Measurements from ENCODE around the gene HIRA.
"Not testable (repeated sequence)": the region's sequence is repeated elsewhere in the genome, so short reads cannot be mapped to it uniquely, and the experiment has no call there.

Gene HIRA

DNA sequence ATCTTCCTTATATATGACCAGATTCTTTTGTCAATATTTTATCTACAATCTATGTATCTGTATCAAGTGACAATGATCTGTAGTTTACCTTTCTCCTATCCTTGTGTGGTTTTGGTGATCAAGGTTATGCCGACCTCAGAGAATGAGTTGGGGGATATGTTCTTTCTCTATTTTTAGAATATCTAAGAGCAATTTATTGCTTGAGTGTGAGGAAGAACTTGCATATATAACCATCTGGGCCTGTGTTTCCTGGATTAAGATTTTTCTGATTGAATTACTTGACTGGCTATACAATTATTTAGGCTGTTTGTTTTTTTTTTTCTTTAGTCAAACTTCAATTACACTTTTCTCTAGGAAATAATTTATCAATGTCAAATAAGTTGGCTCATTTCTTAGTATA, 30.0 kb upstream of the HIRA start:
- no peak for DNase-seq

DNA sequence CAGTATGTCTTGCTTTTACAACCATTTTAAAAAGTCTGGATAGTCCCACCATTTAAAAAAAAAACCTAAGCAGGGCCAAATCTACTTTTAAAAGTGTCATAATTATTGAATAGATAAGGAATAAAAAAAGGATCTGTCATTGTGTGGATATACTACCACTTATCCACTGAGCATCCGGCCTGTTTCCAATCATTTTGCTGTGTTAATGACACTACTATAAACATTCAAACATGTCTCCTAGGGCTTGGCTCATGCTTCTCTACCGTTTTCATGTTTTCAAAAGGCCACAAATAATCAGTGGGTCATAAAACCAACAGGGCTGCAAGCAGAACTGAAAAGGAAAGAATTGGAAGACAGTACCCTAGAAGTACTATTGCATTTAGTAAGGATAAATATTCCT, 28.5 kb upstream of the HIRA start:
- no peak for DNase-seq

DNA sequence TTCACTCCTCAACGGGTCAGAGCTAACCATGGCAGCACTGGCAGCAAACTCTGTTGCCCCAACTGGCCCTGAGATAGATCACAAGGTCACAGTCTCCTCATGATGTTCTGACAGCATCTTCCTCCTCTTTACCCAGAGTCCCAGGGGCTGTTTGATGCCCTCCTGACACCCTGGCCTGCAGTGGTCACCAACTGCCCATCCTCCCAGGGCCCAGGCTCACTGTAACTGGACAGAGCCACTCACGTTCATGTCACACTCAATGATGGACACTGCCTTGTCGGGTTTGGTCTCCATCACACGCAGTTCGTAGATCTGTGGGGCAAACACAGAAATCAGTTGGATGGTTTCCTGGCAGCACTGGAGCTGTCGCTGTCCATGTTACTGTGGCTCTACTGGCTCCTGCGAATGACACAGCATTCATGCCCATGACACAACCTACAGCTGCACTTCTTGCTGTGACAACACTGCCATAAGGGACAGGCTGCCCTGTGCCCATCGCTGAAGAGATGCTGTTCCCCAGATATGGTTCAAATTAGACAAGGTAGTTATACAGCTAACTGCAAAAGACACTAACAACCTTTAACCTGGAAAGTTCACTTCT, 26.4 kb upstream of the HIRA start:
- DNase-seq = no peak

DNA sequence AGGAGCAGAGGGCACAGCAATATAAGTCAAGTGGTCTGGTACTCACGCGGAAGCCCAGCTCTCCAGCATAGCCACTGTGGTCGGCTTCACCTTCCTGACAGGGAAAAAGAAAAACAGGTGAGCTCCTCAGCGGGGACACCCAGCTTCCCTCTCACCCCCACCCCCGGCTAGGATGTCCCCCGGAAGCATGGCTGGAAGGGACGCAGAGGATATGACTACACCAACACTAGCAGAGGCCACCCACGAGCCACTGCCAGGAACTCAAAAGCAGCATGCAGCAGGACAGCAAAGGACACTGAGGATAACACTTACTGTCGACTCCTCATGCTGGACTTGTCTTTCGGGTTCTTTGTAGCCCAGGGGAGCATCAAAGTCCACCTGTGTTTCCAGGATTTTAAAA, 25.0 kb upstream of the HIRA start:
- DNase-seq = no peak

DNA sequence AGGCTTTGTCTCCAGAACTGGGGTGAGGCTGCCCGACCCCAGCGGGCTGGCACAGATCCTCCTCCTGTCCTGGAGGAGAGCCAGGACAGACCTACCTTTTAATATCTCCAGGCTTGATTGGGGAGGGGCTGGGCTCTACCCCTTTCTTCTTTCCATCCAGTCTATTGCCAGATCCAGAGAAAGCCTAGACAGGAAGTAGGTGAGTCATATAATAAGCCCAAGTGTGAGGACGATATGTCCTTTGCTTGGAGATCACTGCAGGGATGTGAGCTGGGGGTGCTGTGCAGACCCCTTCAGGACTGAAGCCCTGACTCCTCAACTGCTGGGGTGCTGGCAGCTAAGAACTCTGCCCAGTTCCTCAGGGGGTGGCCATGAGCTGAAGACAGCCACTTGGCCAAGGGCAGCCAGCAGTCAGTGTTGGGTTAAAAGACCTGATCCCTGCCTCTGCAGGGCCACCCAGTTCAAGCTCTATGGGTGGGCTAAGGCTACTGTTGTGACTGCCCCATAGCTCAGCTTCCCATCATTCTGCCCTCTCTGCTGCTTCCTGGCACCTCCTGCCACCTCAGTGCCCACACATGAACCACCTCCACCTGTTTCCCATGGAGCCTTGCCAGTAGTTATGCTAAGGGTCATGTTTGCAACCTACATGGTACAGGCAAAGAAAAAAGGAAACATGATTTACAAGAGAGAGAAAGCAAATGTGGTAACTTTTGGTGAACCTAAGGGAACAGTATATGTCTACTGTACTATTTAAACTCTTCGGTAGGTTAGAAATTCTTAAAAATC, 24.2 kb upstream of the HIRA start:
- DNase-seq = no peak

DNA sequence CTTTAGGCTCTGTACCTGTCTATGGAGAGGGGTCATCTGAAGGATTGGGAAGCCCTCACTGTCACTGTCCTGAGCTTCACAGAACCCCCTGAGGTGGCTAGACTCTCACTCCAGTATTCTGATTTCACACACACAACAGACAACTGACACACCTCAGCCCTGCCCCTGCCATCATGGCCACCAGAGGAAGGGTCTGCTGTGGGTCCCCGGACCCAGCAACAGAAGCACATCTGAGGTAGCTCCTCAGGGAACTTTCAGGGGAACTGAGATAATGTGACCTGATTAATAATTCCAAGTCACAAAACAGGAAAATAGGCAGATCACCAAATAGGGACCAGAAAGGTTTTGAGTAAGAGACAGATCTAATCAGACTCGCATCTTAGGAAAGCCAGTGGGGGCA, 23.5 kb upstream of the HIRA start:
- no peak for DNase-seq

DNA sequence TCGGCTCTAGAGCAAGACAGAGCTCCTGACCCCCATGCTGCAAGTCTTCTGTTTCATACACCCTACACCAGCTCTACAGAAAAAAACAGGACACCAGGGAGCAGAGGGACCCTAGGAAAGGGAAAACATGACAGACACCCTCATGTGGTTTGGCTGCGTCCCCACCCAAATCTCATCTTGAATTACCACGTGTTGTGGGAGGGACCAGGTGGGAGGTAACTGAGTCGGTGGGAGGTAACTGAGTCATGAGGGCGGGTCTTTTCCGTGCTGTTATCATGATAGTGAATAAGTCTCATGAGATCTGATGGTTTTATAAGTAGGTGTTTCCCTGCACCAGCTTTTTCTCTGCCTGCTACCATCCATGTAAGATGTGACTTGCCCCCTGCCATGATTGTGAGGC, 22.6 kb upstream of the HIRA start:
- no peak for DNase-seq

DNA sequence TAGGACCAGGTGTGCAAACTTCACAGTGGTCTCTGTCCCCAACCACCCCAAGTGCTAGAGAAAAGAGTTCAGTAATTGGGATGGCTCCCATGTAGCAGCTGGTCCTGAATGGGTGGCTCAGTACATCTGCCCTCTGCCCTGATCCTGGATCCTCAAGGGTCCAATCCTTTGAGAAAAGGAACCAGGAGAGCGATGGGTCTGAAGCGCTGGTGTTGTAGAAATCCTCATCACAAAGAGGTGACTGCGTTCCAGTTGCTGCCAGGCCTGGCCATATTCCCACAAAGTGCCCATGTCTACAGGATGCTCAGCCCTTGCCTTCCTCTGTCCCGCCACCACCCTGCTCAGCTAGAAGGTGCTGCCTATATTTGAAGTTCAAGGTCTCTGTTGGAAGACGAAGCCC, 22.2 kb upstream of the HIRA start:
- DNase-seq = no peak

DNA sequence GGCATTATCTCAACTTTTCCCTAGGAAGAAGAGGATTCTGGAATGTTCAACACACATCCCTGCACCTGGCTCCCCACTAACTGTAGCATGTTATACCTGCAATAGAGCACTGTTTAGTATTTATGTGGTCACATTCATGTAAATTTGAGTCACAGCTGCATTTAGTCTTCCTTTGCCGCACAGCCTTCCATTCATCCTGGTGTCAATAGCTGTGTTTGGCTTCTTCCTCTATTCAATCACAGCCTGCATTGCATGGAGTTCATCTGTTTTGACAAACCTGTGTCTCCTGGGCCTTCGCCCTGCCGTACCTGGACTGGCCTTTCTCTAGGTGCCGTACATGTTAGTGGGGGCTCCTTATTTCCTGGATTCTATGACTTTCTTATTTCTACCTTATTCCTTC, 20.0 kb upstream of the HIRA start:
- no peak for DNase-seq

DNA sequence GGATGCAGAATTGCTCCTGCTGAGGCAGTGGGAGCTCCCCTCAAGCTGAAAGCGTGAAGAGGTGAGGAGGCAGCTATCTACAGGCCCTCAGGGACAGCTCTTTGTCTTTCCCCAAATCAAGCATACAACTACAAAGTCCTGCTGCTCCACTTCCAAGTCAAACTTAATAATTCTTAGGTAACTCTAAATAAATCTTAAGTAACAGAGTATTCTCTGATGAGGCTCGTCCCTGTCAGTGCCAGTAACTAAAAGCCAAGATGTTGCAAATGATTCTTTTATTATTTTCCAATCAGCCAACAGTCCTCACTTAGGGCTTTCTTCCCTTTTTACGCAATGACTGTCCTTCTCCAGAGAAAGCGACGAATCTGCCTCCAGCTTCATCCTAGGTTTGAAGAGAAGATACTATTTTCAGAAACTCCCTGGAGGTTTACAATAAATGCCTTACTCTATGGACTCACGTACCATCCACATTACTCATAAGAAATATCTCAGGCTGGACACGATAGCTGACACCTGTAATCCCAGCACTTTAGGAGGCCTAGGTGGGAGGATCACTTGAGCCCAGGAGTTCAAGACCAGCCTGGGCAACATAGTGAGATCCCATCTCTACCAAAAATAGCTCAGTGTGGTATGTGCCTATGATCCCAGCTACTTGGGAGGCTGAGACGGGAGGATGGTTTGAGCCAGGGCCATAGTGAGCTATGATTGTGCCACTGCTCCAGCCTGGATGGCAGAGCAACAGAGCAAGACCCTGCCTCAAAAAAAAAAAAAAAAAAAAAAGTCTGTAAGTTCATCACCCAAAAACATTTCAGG, 19.0 kb upstream of the HIRA start:
- DNase-seq = no peak

DNA sequence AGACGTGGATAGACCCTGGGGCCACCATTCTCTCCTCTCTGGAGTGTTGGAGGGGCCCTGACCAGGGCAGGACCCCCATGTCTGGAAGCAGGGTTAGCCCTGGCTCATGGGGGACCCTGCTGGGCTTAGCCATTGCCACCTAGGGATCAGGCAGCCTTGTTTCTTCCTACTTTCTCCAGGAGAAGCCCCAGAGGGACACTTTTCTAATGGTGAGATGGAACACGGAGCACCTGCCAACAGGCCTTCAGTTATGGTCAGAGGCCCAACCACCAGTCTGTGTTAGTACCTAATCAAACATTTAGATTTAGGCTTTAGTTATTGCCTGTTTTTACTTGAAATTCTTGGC, 17.9 kb upstream of the HIRA start:
- DNase-seq = no peak

DNA sequence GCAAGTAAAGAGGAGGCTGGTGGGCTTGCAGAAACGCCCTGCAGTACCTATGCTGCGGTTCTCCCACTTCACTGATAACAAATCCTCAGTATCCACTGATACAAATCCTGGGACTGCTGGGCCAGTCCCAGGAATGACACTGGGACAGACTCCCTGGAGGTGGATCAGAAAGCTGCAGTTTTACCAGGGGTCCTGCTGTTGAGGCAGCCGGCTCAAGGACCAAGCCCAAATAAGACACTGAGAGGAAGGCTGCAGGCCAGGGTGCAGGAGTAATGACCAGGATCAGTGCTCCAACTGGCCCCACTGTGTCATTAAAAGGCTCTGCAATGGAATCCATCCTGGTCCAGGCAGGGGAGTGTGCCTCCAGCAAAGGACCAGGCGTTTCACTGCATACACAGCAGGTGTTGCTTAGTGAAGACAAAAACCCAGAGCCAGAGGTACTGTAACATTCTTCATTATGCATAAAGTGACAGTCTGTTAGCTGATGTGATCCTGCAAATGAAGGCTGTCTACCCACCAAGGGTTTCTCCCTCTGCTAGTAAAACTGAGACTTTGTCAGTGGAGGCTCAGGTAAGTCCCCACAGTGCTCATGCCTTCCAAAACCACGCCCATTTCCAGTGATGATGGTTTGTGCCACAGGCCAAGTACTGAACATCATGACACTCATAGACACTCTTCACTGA, 17.3 kb upstream of the HIRA start:
- DNase-seq = no peak

DNA sequence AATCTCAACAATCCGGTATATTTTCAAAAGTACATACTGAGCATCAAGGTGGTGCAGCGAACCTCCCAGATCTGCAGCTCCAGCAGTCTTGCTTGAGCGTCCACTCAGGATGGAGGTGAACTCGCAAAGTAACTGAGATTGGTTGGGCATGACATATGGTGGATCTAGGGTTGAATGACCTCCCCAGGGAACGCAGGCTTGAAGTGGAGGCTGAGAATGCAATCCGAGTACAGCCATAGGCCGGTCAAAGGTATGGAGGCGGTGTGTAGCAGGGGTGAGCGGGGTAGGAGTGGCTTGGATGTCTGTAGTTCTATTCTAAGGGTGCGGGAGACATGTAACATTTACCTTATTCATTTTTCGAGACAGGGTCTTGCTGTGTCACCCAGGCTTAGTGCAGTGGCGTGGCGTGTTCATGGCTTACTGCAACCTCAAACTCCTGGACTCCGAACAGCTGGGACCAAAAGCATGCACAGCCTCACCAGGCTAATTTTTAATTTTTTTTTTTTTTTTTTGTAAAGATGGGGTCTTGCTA, 16.6 kb upstream of the HIRA start:
- DNase-seq = peak; percentile 58

DNA sequence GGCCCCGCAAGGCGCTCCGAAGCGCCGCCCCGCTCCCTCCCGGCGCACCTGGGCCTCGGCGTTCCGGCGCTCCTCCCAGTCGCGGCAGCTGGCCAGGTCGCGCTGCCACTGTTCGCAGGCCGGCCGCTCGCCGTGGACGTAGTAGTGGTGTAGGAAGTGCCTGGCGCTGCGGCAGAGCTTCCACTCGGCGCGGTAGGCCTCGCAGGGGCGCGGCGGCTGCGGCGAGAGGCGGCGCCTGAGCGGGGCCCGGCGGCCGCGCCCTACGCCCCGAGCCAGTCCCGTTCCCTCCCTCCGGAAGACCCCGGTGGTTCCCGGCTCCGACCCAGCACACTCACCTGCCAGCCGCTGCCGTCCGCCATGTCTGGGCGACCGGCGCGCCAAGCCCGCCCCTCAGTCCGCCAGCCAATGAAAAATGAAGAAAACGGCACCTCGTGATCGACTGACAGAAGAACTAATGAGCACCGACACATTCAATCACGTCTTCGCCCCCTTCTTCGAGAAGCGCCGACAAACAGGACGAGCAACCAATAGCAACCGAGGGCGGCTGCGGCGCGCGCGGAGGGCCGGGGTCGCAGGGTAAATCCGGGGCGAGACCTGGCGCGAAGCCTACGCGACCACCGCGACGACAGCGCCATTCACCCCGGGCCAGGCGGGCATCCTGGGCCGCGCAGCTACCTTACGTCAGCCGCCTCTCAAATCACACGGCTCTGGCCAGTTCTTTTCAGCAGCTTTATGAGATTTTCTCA, 16.0 kb upstream of the HIRA start, which contains the start of gene C22orf39:
C22orf39 (minus strand) TSS at position 382 of the 746 bp plus-strand sequence; CDS start at position 359, 23 bp downstream.
- peak; percentile 89 for DNase-seq

DNA sequence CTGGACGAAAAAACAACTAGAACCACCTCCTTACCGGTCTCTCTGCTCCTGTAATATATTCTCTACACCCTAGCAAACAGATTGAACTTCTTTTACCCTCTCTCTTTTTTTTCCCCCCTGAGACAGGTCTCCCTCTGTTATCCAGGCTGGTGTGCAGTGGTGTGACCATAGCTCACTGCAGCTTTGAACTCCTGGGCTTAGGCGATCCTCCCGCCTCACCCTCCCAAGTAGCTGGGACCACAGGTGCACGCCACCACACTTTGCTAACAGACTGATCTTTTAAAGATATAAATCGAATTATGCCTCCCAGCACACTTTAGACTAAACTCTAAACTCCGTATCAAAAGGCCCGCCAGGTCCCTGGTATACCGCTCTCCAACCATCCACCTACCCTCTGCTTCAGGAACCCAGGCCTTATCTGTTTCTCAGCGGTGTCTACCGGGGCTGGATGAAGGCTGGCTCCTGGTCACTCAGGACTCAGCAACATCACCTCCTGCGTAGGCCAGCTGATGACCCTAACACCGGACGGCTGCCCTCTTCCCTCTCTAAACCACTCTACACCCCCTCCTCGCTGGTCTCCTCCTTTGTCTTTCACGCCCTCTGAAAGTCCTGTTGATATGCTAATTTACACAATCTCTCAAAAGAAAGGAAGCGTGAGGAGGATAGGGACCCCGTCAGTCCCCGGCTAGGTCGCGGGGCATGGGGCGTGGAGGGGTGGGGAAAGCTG, 15.2 kb upstream of the HIRA start:
- no peak for DNase-seq

DNA sequence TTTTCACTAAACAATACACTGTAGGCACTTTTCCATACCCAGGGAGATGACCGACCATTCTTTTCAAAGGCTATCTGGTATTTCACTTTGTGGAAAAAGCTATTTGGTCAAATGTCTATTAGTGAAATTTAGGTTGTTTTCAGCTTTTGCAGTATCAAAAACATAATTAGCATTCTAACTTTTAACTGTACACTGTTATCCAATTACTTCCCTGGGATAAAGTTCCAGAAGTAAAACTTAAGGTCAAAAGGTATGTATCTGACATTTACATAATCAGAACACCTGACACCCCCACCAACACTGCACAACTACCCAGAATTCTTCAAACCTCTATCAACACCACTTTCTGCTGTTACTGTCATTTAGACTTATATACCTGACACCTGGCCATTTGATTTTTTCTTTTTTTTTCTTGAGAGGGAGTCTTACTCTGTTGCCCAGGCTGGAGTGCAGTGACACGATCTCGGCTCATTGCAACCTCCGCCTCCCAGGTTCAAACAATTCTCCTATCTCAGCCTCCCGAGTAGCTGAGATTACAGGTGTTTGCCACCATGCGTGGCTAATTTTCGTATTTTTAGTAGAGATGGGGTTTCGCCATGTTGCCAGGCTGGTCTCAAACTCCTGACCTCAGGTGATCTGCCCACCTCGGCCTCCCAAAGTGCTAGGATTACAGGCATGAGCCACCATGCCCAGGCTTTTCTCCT, 13.9 kb upstream of the HIRA start:
- not testable (repeated sequence) for DNase-seq

DNA sequence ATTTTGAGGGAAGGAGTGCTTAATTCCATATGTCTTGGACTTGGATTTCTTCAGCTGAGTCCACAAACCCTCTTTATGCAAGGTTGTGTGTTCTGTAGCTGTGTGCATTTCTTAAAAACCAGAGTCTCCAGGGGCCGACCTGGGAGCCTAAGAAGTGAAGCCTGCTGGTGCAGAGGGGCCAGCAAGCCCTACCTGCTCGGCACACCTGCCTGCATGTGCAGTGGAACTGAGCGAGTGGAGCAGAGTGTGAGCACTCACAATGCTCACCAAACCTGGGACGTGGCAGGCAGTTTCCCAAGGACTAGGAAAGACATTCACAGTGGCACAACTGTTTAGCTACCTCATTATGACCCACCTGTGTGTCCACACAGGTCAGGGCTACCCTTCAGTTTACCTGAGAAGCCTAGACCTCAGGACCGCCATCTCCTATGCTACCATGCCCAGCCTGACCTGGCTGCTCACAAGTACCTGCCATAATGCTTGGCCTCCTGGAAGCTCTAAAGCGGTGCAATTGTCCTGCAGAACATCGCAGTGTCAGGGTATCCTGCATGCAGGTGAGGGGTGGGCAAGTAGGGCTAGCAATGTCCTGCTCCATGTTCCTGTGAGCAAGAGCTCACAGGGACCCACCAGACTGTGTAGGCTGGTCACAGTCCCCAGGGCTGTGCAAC, 12.1 kb upstream of the HIRA start:
- DNase-seq = no peak

DNA sequence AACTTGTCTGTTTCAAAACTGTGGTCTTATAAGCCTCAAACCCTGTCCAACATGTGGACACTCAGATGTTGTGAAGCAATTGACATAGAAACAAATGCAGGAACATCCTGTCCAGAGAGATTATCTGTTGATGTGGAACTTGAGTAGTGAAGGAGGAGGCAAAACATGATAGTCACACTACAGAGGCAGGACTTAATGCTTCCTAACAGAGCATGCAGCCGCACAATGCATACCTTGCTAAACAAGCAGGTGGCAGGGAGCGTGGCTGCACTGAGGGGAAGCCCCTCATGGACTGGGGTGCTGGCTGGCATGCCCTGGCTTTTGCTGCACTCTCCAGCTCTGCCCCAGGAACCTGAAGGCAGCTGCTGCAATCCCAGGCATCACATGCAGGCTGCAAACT, 10.6 kb upstream of the HIRA start:
- no peak for DNase-seq

DNA sequence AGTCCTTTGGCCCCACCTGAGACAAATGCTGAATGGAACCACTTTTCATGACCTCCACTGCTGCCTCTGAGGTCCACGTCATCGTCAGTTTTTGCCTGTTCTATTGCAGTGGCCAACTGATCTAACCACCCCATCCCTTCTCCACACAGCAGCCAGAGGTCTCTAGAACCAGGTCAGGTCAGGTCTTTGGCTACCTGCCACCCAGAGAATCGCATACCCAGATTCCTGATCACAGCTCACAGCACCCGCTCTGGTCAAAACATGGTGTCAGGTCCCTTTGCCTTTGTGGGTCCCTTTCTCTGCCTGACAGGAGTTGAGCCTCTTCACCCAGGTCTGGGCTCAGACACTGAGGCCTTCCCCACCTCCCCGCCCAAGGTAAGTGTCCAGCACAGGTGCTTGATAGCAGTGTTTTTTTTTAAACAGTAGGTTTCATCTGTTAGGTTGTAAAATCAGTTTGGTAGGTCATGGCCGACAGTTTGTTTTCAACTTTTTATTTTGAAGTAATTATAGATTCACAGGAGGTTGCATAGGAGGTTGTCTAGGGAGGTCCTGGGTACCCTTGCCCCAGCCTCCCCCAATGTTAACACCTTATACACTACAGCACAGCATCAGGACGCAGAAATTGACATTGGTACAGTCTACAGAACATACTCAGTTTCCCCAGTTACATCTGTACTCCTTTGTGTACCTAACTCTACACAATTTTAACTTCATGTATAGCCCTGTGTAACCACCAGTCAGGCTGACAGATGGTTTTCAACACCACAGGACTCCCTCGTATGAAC, 9.1 kb upstream of the HIRA start:
- DNase-seq = no peak

DNA sequence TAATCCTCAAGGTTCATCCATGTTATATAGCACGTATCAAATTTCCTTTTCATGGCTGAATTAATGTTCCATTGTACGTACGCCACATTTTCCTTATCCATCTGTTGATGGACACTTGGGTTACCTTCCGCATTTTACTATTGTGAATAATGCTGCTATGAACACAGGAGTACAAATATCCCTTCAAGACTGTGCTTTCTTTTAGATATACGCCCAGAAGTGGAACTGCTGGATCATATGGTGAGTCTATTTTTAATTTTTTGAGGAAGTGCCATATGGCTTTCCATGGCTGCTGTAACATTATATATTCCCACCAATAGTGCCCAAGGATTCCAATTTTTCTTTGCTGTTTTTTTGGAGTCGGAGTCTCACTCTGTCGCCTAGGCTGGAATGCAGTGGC, 6.8 kb upstream of the HIRA start:
- no peak for DNase-seq

Measured in NCI-H774 (cell line).